ENCODE measurements around the gene PITX1.
"Not testable (repeated sequence)": the region's sequence is repeated elsewhere in the genome, so short reads cannot be mapped to it uniquely, and the experiment has no call there.

The PITX1 gene

GRCh38 chr5:135033901-135034235 lies at the start of gene PITX1:
PITX1 (minus strand) TSS chr5:135034228; CDS start chr5:135033881, 347 bp downstream.
- DNase-seq (ENCODE audit: low read depth in 2 of 2), result no peak

- not testable (repeated sequence) for DNase-seq (ENCODE audit: low read depth in 2 of 2)
These were observed 49.3 kb upstream of the PITX1 start for GRCh38 chr5:135083334-135083733.

- no peak for DNase-seq (ENCODE audit: low read depth in 2 of 2)
These were observed 47.2 kb upstream of the PITX1 start for GRCh38 chr5:135081240-135081639.

- DNase-seq (ENCODE audit: low read depth in 2 of 2), result no peak
These were observed 45.7 kb upstream of the PITX1 start for GRCh38 chr5:135079760-135080159.

GRCh38 chr5:135079099-135079681 lies 45.2 kb upstream of the PITX1 start:
- no peak for DNase-seq (ENCODE audit: low read depth in 2 of 2)

GRCh38 chr5:135076801-135077200 lies 42.8 kb upstream of the PITX1 start:
- no peak for DNase-seq (ENCODE audit: low read depth in 2 of 2)

- no peak for DNase-seq (ENCODE audit: low read depth in 2 of 2)
These were observed 42.0 kb upstream of the PITX1 start for GRCh38 chr5:135076051-135076491.

- no peak for DNase-seq (ENCODE audit: low read depth in 2 of 2)
These were observed 41.6 kb upstream of the PITX1 start for GRCh38 chr5:135075621-135076020.

- DNase-seq (ENCODE audit: low read depth in 2 of 2), result no peak
These were observed 39.8 kb upstream of the PITX1 start for GRCh38 chr5:135073761-135074345.

- DNase-seq (ENCODE audit: low read depth in 2 of 2), result no peak
These were observed 38.6 kb upstream of the PITX1 start for GRCh38 chr5:135072387-135073281.

- DNase-seq (ENCODE audit: low read depth in 2 of 2), result no peak
These were observed 37.3 kb upstream of the PITX1 start for GRCh38 chr5:135071311-135071710.

GRCh38 chr5:135069895-135070657 lies 36.0 kb upstream of the PITX1 start:
- no peak for DNase-seq (ENCODE audit: low read depth in 2 of 2)

- no peak for DNase-seq (ENCODE audit: low read depth in 2 of 2)
These were observed 35.2 kb upstream of the PITX1 start for GRCh38 chr5:135069016-135069770.

- no peak for DNase-seq (ENCODE audit: low read depth in 2 of 2)
These were observed 33.6 kb upstream of the PITX1 start for GRCh38 chr5:135067587-135067986.

- DNase-seq (ENCODE audit: low read depth in 2 of 2), result no peak
These were observed 32.8 kb upstream of the PITX1 start for GRCh38 chr5:135066781-135067180.

- DNase-seq (ENCODE audit: low read depth in 2 of 2), result no peak
These were observed 31.6 kb upstream of the PITX1 start for GRCh38 chr5:135065306-135066265.

GRCh38 chr5:135064235-135064570 lies 30.2 kb upstream of the PITX1 start:
- DNase-seq (ENCODE audit: low read depth in 2 of 2), result no peak

GRCh38 chr5:135063511-135064234 lies 29.6 kb upstream of the PITX1 start:
- DNase-seq (ENCODE audit: low read depth in 2 of 2), result no peak

GRCh38 chr5:135063056-135063445 lies 29.0 kb upstream of the PITX1 start:
- DNase-seq (ENCODE audit: low read depth in 2 of 2), result no peak

Measured in stimulated activated CD8-positive, alpha-beta memory T cell treated with anti-CD3 and anti-CD28 coated beads, Interleukin-15, amount 100 ng/mL, for 48 hours (primary cell).